AG04450 (cell line): ENCODE results near the gene LHX4. TPM values are rescaled to one million over a fixed set of nuclear protein-coding genes. Genes with fewer than 3 reads are reported as not detected.

Source experiments
- CTCF ChIA-PET: fragments of 300-600, 350-600 bp; formaldehyde crosslinking; extraction: SDS; loops from one replicate; lab custom pipeline; 2022; ENCODE audit warnings: antibody characterized with exemption, inconsistent platforms; lab: Charles Lee
- POLR2A ChIA-PET: fragments of 350-600 bp; formaldehyde crosslinking; extraction: SDS; loops from one replicate; lab custom pipeline; 2021; ENCODE audit warnings: antibody characterized with exemption, inconsistent platforms; lab: Yijun Ruan, JAX
- DNase-seq: peaks from one replicate; pipeline ENCODE4 v3.0.0-alpha.2; 2011; ENCODE audit warnings: low read depth, low spot score
- H3K27ac ChIP-seq: one replicate; pipeline ENCODE4 v1.5.1; 2012; ENCODE audit warnings: low read depth, low read length, control low read depth
- H3K27me3 ChIP-seq: one replicate; pipeline ENCODE4 v1.6.0; 2012; ENCODE audit warnings: low read length; ENCODE audit not compliant: control insufficient read depth, insufficient read depth
- H3K4me3 ChIP-seq: 2 replicates; pipeline ENCODE4 v1.5.1; 2011; ENCODE audit warnings: mild to moderate bottlenecking, low read depth, low read length, control low read depth
- H3K9me3 ChIP-seq: 2 replicates; pipeline ENCODE4 v1.5.1; 2012; ENCODE audit warnings: low read length; ENCODE audit not compliant: control insufficient read depth, insufficient read depth
- CTCF ChIP-seq: IDR thresholded peaks from 2 replicates; pipeline ENCODE4 v1.5.1; 2011; ENCODE audit warnings: low read depth, low read length, control low read depth, inconsistent platforms
- polyA plus RNA-seq: library from polyadenylated mRNA; depleted of rRNA; stranded (reverse); fragments of >200 nt; gene quantifications from 2 replicates; pipeline ENCODE4 v1.2.3, GENCODE V29; 2011

Gene LHX4
- polyA plus RNA-seq, 1 experiment, result 0.10 TPM

- Histone ChIP-seq H3K27ac (no peak overlapping the region), H3K4me3 (no peak overlapping the region), H3K9me3 (no peaks in the 10 kb centered on the region), H3K27me3 (no peaks in the 10 kb centered on the region)
- no peak for TF ChIP-seq CTCF
- ChIA-PET CTCF (interaction anchor here (1.4 kb wide), 1 partner anchor 16 kb away, joined by 5 read pairs; no protein-coding TSS in a partner anchor), POLR2A (no interaction called here)
- DNase-seq, result no peak
These were observed 38.6 kb downstream of the LHX4 start for GRCh38 chr1:180268556-180269075.

- TF ChIP-seq CTCF, result peak; percentile 56
- Histone ChIP-seq H3K27ac (no peak overlapping the region), H3K9me3 (no peaks in the 10 kb centered on the region), H3K4me3 (no peak overlapping the region), H3K27me3 (no peaks in the 10 kb centered on the region)
- CTCF ChIA-PET, result interaction anchor here (0.6 to 2.4 kb wide), 3 partner anchors 9 to 213 kb away, joined by 3 to 7 read pairs (median 3); no protein-coding TSS in a partner anchor
- POLR2A ChIA-PET, result no interaction called here
- DNase-seq, result no peak
These were observed 39.8 kb downstream of the LHX4 start for GRCh38 chr1:180269645-180270529.

- H3K4me3 ChIP-seq, result no peak overlapping the region
- H3K27ac ChIP-seq, result peak overlapping the region; percentile 57
- no peak for DNase-seq
- POLR2A ChIA-PET, result interaction anchor here (0.6 to 0.9 kb wide), 2 partner anchors 9 to 23 kb away, joined by 3 to 7 read pairs; no protein-coding TSS in a partner anchor
- CTCF ChIA-PET, result interaction anchor here (0.6 to 2.4 kb wide), 3 partner anchors 10 to 212 kb away, joined by 3 to 7 read pairs (median 3); no protein-coding TSS in a partner anchor
- H3K27me3 ChIP-seq, result no peaks in the 10 kb centered on the region
- no peak for TF ChIP-seq CTCF
- no peaks in the 10 kb centered on the region for H3K9me3 ChIP-seq
These were observed 40.6 kb downstream of the LHX4 start for GRCh38 chr1:180270530-180271271.

GRCh38 chr1:180271272-180272255 is 41.5 kb downstream of the LHX4 start:
- DNase-seq, result peak; percentile 68
- no peaks in the 10 kb centered on the region for H3K27me3 ChIP-seq
- POLR2A ChIA-PET, result interaction anchor here (0.6 to 0.9 kb wide), 2 partner anchors 10 to 22 kb away, joined by 3 to 7 read pairs; no protein-coding TSS in a partner anchor
- H3K27ac ChIP-seq, result peak overlapping the region; percentile 57
- TF ChIP-seq CTCF, result no peak
- no peak overlapping the region for H3K4me3 ChIP-seq
- CTCF ChIA-PET, result interaction anchor here (2.4 kb wide), 1 partner anchor 211 kb away, joined by 7 read pairs; no protein-coding TSS in a partner anchor
- H3K9me3 ChIP-seq, result no peaks in the 10 kb centered on the region
